H1 (cell line): ENCODE results near the gene CLIC3.

Source experiments
- CTCF ChIP-seq, 3 experiments: IDR thresholded peaks; 1 replicate in 2 of 3; 2 replicates in 1 of 3; pipeline versions ENCODE4 v1.5.1 to v1.6.1; 2011; ENCODE audit warnings: low read length in 3 of 3, mild to moderate bottlenecking in 3 of 3, inconsistent platforms in 2 of 3, low read depth in 1 of 3, moderate library complexity in 1 of 3; ENCODE audit not compliant: insufficient read depth in 1 of 3; ENCODE audit errors: control extremely low read depth in 1 of 3
- POLR2A ChIP-seq, 2 experiments: IDR thresholded peaks; 1 replicate in 1 of 2; 2 replicates in 1 of 2; pipeline ENCODE4 v1.6.1; 2011; ENCODE audit warnings: low read depth in 2 of 2, low read length in 2 of 2, mild to moderate bottlenecking in 2 of 2; ENCODE audit errors: control extremely low read depth in 1 of 2
- POLR2AphosphoS5 ChIP-seq: IDR thresholded peaks from 2 replicates; pipeline ENCODE4 v1.6.1; 2011; ENCODE audit warnings: low read depth, low read length
- SRF ChIP-seq: IDR thresholded peaks from 2 replicates; pipeline ENCODE4 v1.6.1; 2011; ENCODE audit warnings: mild to moderate bottlenecking, low read depth, low read length, moderate library complexity

- TF ChIP-seq POLR2A (IDR thresholded peaks at IDR 0.05; ENCODE audit: control extremely low read depth in 1 of 2, low read depth in 2 of 2, low read length in 2 of 2) (no peak), POLR2AphosphoS5 (no peak), CTCF (IDR thresholded peaks at IDR 0.05; ENCODE audit: control extremely low read depth in 1 of 3, insufficient read depth in 1 of 3, low read depth in 1 of 3, low read length in 3 of 3) (no peak), SRF (no peak)
Measured at GRCh38 chr9:136996361-136997292, at the start of gene CLIC3.
